IPS-18a (cell line): ENCODE results near the gene SOX5.
"Not testable (repeated sequence)": the region's sequence is repeated elsewhere in the genome, so short reads cannot be mapped to it uniquely, and the experiment has no call there.

ENCODE experiments used
- H3K27ac ChIP-seq: one replicate; pipeline ENCODE4 v1.5.1; 2013; ENCODE audit warnings: low read length
- H3K27me3 ChIP-seq: one replicate; pipeline ENCODE4 v1.6.1; 2013; ENCODE audit warnings: mild to moderate bottlenecking, low read length; ENCODE audit not compliant: control insufficient read depth, insufficient read depth
- H3K36me3 ChIP-seq: one replicate; pipeline ENCODE4 v1.6.1; 2013; ENCODE audit warnings: low read depth, low read length; ENCODE audit not compliant: control insufficient read depth
- H3K4me1 ChIP-seq: one replicate; pipeline ENCODE4 v1.6.1; 2013; ENCODE audit warnings: low read depth, low read length; ENCODE audit not compliant: control insufficient read depth
- H3K4me3 ChIP-seq: one replicate; pipeline ENCODE4 v1.5.1; 2013; ENCODE audit warnings: low read length
- H3K9ac ChIP-seq: one replicate; pipeline ENCODE4 v1.6.1; 2013; ENCODE audit warnings: mild to moderate bottlenecking, low read length, moderate library complexity
- H3K9me3 ChIP-seq: one replicate; pipeline ENCODE4 v1.6.1; 2013; ENCODE audit warnings: low read depth, low read length; ENCODE audit not compliant: control insufficient read depth

The SOX5 gene

GRCh38 chr12:23505736-23506135 is 443.7 kb downstream of the SOX5 start:
- not testable (repeated sequence) for H3K9ac ChIP-seq

GRCh38 chr12:23504641-23505399 is 444.6 kb downstream of the SOX5 start:
- Histone ChIP-seq H3K36me3 (no peaks in the 10 kb centered on the region), H3K27ac (no peak overlapping the region), H3K4me3 (peak overlapping the region; percentile 18), H3K9me3 (no peaks in the 10 kb centered on the region), H3K9ac (no peak overlapping the region), H3K4me1 (peaks cover 23% of the 10 kb centered on the region), H3K27me3 (no peaks in the 10 kb centered on the region)

More at GRCh38 chr12:23505736-23506135, 443.7 kb downstream of the SOX5 start:
- not testable (repeated sequence) for H3K36me3 ChIP-seq, H3K4me3 ChIP-seq, H3K9me3 ChIP-seq, H3K27ac ChIP-seq, H3K27me3 ChIP-seq
- peaks cover 23% of the 10 kb centered on the region for H3K4me1 ChIP-seq

GRCh38 chr12:23504043-23504442 is 445.4 kb downstream of the SOX5 start:
- Histone ChIP-seq H3K4me1 (peaks cover 23% of the 10 kb centered on the region), H3K4me3 (no peak overlapping the region), H3K9me3 (no peaks in the 10 kb centered on the region), H3K27me3 (no peaks in the 10 kb centered on the region), H3K9ac (no peak overlapping the region), H3K36me3 (no peaks in the 10 kb centered on the region), H3K27ac (no peak overlapping the region)

GRCh38 chr12:23503544-23503943 is 445.9 kb downstream of the SOX5 start:
- no peak overlapping the region for H3K9ac ChIP-seq
- no peaks in the 10 kb centered on the region for H3K27me3 ChIP-seq
- no peaks in the 10 kb centered on the region for H3K36me3 ChIP-seq
- no peaks in the 10 kb centered on the region for H3K9me3 ChIP-seq
- H3K4me3 ChIP-seq: no peak overlapping the region
- H3K4me1 ChIP-seq: peaks cover 23% of the 10 kb centered on the region
- H3K27ac ChIP-seq: no peak overlapping the region

GRCh38 chr12:23502259-23502658 is 447.2 kb downstream of the SOX5 start:
- no peak overlapping the region for H3K4me3 ChIP-seq
- H3K36me3 ChIP-seq: no peaks in the 10 kb centered on the region
- no peak overlapping the region for H3K9ac ChIP-seq
- no peak overlapping the region for H3K27ac ChIP-seq
- H3K9me3 ChIP-seq: no peaks in the 10 kb centered on the region
- H3K4me1 ChIP-seq: peaks cover 23% of the 10 kb centered on the region
- no peaks in the 10 kb centered on the region for H3K27me3 ChIP-seq

GRCh38 chr12:23495472-23495871 is 454.0 kb downstream of the SOX5 start:
- Histone ChIP-seq H3K36me3 (no peaks in the 10 kb centered on the region), H3K27ac (no peak overlapping the region), H3K9ac (no peak overlapping the region), H3K27me3 (no peaks in the 10 kb centered on the region), H3K9me3 (peaks cover 1% of the 10 kb centered on the region), H3K4me3 (no peak overlapping the region), H3K4me1 (no peaks in the 10 kb centered on the region)

GRCh38 chr12:23493672-23494071 is 455.8 kb downstream of the SOX5 start:
- Histone ChIP-seq H3K9ac (no peak overlapping the region), H3K36me3 (no peaks in the 10 kb centered on the region), H3K27ac (no peak overlapping the region), H3K27me3 (no peaks in the 10 kb centered on the region), H3K4me3 (no peak overlapping the region), H3K9me3 (peaks cover 3% of the 10 kb centered on the region), H3K4me1 (no peaks in the 10 kb centered on the region)

- not testable (repeated sequence) for H3K9me3 ChIP-seq, H3K9ac ChIP-seq, H3K27ac ChIP-seq, H3K27me3 ChIP-seq, H3K36me3 ChIP-seq, H3K4me1 ChIP-seq, H3K4me3 ChIP-seq
Measured at GRCh38 chr12:23491029-23491428, 458.4 kb downstream of the SOX5 start.

- Histone ChIP-seq H3K4me3 (no peak overlapping the region), H3K9me3 (peaks cover 3% of the 10 kb centered on the region), H3K4me1 (no peaks in the 10 kb centered on the region), H3K9ac (no peak overlapping the region), H3K36me3 (no peaks in the 10 kb centered on the region), H3K27ac (no peak overlapping the region), H3K27me3 (no peaks in the 10 kb centered on the region)
Measured at GRCh38 chr12:23488130-23488529, 461.3 kb downstream of the SOX5 start.

- Histone ChIP-seq H3K27ac (no peak overlapping the region), H3K36me3 (no peaks in the 10 kb centered on the region), H3K4me3 (no peak overlapping the region), H3K27me3 (no peaks in the 10 kb centered on the region), H3K4me1 (no peaks in the 10 kb centered on the region), H3K9me3 (no peaks in the 10 kb centered on the region), H3K9ac (no peak overlapping the region)
Measured at GRCh38 chr12:23484238-23484637, 465.2 kb downstream of the SOX5 start.

- Histone ChIP-seq H3K27ac (no peak overlapping the region), H3K36me3 (no peaks in the 10 kb centered on the region), H3K4me3 (no peak overlapping the region), H3K9me3 (no peaks in the 10 kb centered on the region), H3K9ac (no peak overlapping the region), H3K4me1 (no peaks in the 10 kb centered on the region), H3K27me3 (no peaks in the 10 kb centered on the region)
Measured at GRCh38 chr12:23482571-23482970, 466.9 kb downstream of the SOX5 start.
